GM15510 (cell line): ENCODE measurements around the gene CD300LF.

ENCODE experiments used
- POLR2A ChIP-seq: IDR thresholded peaks from 3 replicates; pipeline ENCODE4 v1.6.1; 2011; ENCODE audit warnings: borderline replicate concordance; ENCODE audit not compliant: insufficient read length; ENCODE audit errors: extremely low read depth

The CD300LF gene

GRCh38 chr17:74663561-74663960, 49.2 kb downstream of the CD300LF start:
- TF ChIP-seq POLR2A, result no peak

- no peak for TF ChIP-seq POLR2A
Observed at GRCh38 chr17:74659889-74660288, 52.8 kb downstream of the CD300LF start.

GRCh38 chr17:74658620-74659019, 54.1 kb downstream of the CD300LF start:
- TF ChIP-seq POLR2A, result no peak

GRCh38 chr17:74654742-74655141, 58.0 kb downstream of the CD300LF start:
- no peak for TF ChIP-seq POLR2A

GRCh38 chr17:74652020-74652419, 60.7 kb downstream of the CD300LF start:
- no peak for TF ChIP-seq POLR2A

- no peak for TF ChIP-seq POLR2A
Observed at GRCh38 chr17:74649909-74650308, 62.8 kb downstream of the CD300LF start.

- no peak for TF ChIP-seq POLR2A
Observed at GRCh38 chr17:74647871-74648672, 64.7 kb downstream of the CD300LF start.

- no peak for TF ChIP-seq POLR2A
Observed at GRCh38 chr17:74646231-74646630, 66.5 kb downstream of the CD300LF start.

GRCh38 chr17:74645010-74645409, 67.7 kb downstream of the CD300LF start:
- no peak for TF ChIP-seq POLR2A

- no peak for TF ChIP-seq POLR2A
Observed at GRCh38 chr17:74644419-74644818, 68.3 kb downstream of the CD300LF start.
